ENCODE results near the gene TCF7. TPM values are rescaled to one million over a fixed set of nuclear protein-coding genes. Genes with fewer than 3 reads are reported as not detected.

TCF7 gene
- total RNA-seq, 1 donor, result 3.3 TPM

GRCh38 chr5:134176511-134177368 is 62.3 kb downstream of the TCF7 start, which contains the start of gene SKP1:
SKP1 (minus strand) TSS chr5:134176950; CDS start chr5:134174022, 2,928 bp downstream.
- peaks cover 43% of the 10 kb centered on the region for H4K20me1 ChIP-seq (ENCODE audit: insufficient read depth, low read length)
- H3K27me3 ChIP-seq (ENCODE audit: insufficient read depth, low read length), result no peaks in the 10 kb centered on the region
- peaks cover 26% of the 10 kb centered on the region for H3K4me1 ChIP-seq (ENCODE audit: insufficient read depth, low read length)
- H2AFZ ChIP-seq (ENCODE audit: low read length), result peak within 1 kb of the TSS; percentile 87
- peak within 1 kb of the TSS; percentile 99 for H3K4me2 ChIP-seq (ENCODE audit: insufficient read depth, low read length)
- no peaks in the 10 kb centered on the region for H3K9me3 ChIP-seq (ENCODE audit: low read depth, low read length)
- H3K27ac ChIP-seq (ENCODE audit: low read depth, low read length), result peak within 1 kb of the TSS; percentile 97
- TF ChIP-seq, protein P1, sequence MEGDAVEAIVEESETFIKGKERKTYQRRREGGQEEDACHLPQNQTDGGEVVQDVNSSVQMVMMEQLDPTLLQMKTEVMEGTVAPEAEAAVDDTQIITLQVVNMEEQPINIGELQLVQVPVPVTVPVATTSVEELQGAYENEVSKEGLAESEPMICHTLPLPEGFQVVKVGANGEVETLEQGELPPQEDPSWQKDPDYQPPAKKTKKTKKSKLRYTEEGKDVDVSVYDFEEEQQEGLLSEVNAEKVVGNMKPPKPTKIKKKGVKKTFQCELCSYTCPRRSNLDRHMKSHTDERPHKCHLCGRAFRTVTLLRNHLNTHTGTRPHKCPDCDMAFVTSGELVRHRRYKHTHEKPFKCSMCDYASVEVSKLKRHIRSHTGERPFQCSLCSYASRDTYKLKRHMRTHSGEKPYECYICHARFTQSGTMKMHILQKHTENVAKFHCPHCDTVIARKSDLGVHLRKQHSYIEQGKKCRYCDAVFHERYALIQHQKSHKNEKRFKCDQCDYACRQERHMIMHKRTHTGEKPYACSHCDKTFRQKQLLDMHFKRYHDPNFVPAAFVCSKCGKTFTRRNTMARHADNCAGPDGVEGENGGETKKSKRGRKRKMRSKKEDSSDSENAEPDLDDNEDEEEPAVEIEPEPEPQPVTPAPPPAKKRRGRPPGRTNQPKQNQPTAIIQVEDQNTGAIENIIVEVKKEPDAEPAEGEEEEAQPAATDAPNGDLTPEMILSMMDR (IDR thresholded peaks at IDR 0.05; ENCODE audit: extremely low read depth, low read depth, low read length), result no peak
- H3K36me3 ChIP-seq (ENCODE audit: insufficient read depth, low read length), result peaks cover 22% of the 10 kb centered on the region
- DNase-seq (ENCODE audit: insufficient read length, low spot score, missing footprints), result peak; percentile 96
- H3K79me2 ChIP-seq (ENCODE audit: insufficient read depth, low read length), result peaks cover 52% of the 10 kb centered on the region
- H3K4me3 ChIP-seq (ENCODE audit: insufficient read depth, low read length), result peak within 1 kb of the TSS; percentile 96

DNA sequence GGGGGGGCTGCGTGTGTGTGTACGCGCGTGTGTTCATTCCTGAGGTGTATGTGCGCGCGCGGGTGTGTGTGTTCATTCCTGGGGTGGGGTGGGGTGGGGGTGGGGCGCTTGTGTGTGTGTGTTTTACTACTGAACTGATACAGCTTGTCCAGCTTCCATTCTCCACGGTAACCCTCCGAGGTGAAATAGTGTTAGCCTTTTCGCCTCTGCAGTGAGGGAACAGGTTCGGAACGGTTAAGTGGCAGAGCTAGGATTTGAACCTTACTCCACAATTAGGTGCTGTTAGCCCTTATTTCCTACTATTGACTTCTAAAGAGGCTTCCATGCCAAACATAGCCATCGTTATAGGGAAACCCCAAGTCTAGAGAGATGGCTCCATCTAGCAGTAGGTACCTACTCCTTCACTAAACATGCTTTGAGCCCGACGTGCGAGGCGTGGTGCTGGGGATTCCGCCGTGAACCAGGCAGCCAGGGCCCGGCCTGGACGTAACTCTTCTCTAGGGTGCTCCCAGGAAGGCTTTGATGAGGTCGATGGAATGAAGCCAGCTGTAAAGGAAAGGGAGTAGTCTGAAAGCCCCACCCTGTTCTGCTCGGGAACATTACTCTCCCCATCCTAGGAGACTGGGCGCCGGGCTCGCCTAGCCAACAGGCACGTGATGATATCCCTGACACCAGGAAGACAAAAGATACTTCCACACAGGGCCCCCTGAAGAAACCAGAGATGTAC is 63.1 kb downstream of the TCF7 start:
- H3K27me3 ChIP-seq (ENCODE audit: insufficient read depth, low read length), result no peaks in the 10 kb centered on the region
- no peaks in the 10 kb centered on the region for H3K9me3 ChIP-seq (ENCODE audit: low read depth, low read length)
- peaks cover 26% of the 10 kb centered on the region for H3K4me1 ChIP-seq (ENCODE audit: insufficient read depth, low read length)
- H4K20me1 ChIP-seq (ENCODE audit: insufficient read depth, low read length), result peaks cover 35% of the 10 kb centered on the region
- peaks cover 44% of the 10 kb centered on the region for H3K79me2 ChIP-seq (ENCODE audit: insufficient read depth, low read length)
- peak overlapping the region; percentile 87 for H2AFZ ChIP-seq (ENCODE audit: low read length)
- peak overlapping the region; percentile 97 for H3K27ac ChIP-seq (ENCODE audit: low read depth, low read length)
- DNase-seq (ENCODE audit: insufficient read length, low spot score, missing footprints), result peak; percentile 58
- TF ChIP-seq, protein P1 (IDR thresholded peaks at IDR 0.05; ENCODE audit: extremely low read depth, low read depth, low read length), result no peak
- H3K36me3 ChIP-seq (ENCODE audit: insufficient read depth, low read length), result peaks cover 14% of the 10 kb centered on the region
- H3K4me2 ChIP-seq (ENCODE audit: insufficient read depth, low read length), result peak overlapping the region; percentile 99
- H3K4me3 ChIP-seq (ENCODE audit: insufficient read depth, low read length), result peak overlapping the region; percentile 96

- Histone ChIP-seq H3K27me3 (ENCODE audit: insufficient read depth, low read length) (no peaks in the 10 kb centered on the region), H3K27ac (ENCODE audit: low read depth, low read length) (no peak overlapping the region), H3K4me1 (ENCODE audit: insufficient read depth, low read length) (peaks cover 26% of the 10 kb centered on the region), H3K4me3 (ENCODE audit: insufficient read depth, low read length) (peak overlapping the region; percentile 96), H4K20me1 (ENCODE audit: insufficient read depth, low read length) (peaks cover 33% of the 10 kb centered on the region), H3K4me2 (ENCODE audit: insufficient read depth, low read length) (peak overlapping the region; percentile 99), H3K36me3 (ENCODE audit: insufficient read depth, low read length) (peaks cover 9% of the 10 kb centered on the region), H3K9me3 (ENCODE audit: low read depth, low read length) (no peaks in the 10 kb centered on the region), H2AFZ (ENCODE audit: low read length) (peak overlapping the region; percentile 87), H3K79me2 (ENCODE audit: insufficient read depth, low read length) (peaks cover 39% of the 10 kb centered on the region)
- TF ChIP-seq, protein P1 (IDR thresholded peaks at IDR 0.05; ENCODE audit: extremely low read depth, low read depth, low read length), result no peak
- DNase-seq (ENCODE audit: insufficient read length, low spot score, missing footprints), result no peak
Observed at GRCh38 chr5:134178096-134178419, 63.6 kb downstream of the TCF7 start.

GRCh38 chr5:134183481-134183880 is 69.0 kb downstream of the TCF7 start:
- Histone ChIP-seq H3K27me3 (ENCODE audit: insufficient read depth, low read length) (no peaks in the 10 kb centered on the region), H3K27ac (ENCODE audit: low read depth, low read length) (no peak overlapping the region), H3K4me3 (ENCODE audit: insufficient read depth, low read length) (no peak overlapping the region), H4K20me1 (ENCODE audit: insufficient read depth, low read length) (no peaks in the 10 kb centered on the region), H3K9me3 (ENCODE audit: low read depth, low read length) (no peaks in the 10 kb centered on the region), H3K79me2 (ENCODE audit: insufficient read depth, low read length) (no peaks in the 10 kb centered on the region), H3K36me3 (ENCODE audit: insufficient read depth, low read length) (no peaks in the 10 kb centered on the region), H3K4me1 (ENCODE audit: insufficient read depth, low read length) (no peaks in the 10 kb centered on the region), H2AFZ (ENCODE audit: low read length) (no peak overlapping the region), H3K4me2 (ENCODE audit: insufficient read depth, low read length) (no peak overlapping the region)
- no peak for DNase-seq (ENCODE audit: insufficient read length, low spot score, missing footprints)
- TF ChIP-seq, protein P1 (IDR thresholded peaks at IDR 0.05; ENCODE audit: extremely low read depth, low read depth, low read length), result no peak
